ENCODE results near the gene QPCT. TPM values are rescaled to one million over a fixed set of nuclear protein-coding genes. Genes with fewer than 3 reads are reported as not detected.

QPCT gene
- total RNA-seq, 1 donor from 2014 or later: not detected

DNA sequence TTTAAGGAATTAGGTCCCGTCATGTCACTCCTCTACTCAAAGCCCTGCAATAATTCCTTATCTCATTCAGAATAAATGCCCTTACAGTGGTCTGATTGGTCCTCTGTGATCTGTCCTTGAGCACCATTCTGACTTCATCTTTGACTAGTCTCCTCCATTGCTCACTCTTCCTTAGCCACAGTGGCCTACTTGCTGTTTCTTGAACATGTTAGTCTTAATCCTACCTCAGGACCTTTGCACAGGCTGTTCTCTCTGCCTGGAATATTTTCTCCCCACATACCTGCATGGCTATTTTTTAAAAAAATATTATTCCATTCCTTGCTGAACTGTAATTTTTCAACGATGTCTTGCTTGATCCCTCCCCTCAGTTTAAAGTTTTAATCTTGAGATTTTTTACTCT lies 48.0 kb downstream of the QPCT start:
- TF ChIP-seq, protein P1, sequence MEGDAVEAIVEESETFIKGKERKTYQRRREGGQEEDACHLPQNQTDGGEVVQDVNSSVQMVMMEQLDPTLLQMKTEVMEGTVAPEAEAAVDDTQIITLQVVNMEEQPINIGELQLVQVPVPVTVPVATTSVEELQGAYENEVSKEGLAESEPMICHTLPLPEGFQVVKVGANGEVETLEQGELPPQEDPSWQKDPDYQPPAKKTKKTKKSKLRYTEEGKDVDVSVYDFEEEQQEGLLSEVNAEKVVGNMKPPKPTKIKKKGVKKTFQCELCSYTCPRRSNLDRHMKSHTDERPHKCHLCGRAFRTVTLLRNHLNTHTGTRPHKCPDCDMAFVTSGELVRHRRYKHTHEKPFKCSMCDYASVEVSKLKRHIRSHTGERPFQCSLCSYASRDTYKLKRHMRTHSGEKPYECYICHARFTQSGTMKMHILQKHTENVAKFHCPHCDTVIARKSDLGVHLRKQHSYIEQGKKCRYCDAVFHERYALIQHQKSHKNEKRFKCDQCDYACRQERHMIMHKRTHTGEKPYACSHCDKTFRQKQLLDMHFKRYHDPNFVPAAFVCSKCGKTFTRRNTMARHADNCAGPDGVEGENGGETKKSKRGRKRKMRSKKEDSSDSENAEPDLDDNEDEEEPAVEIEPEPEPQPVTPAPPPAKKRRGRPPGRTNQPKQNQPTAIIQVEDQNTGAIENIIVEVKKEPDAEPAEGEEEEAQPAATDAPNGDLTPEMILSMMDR (IDR thresholded peaks at IDR 0.05): no peak
- no peak for DNase-seq (ENCODE audit: extremely low spot score, unreplicated experiment)
- peaks cover 2% of the 10 kb centered on the region for H3K27me3 Mint-ChIP-seq (ENCODE audit: unreplicated experiment)
- peaks cover 16% of the 10 kb centered on the region for H3K4me1 Mint-ChIP-seq (ENCODE audit: unreplicated experiment)
- no peaks in the 10 kb centered on the region for H3K9me3 Mint-ChIP-seq (ENCODE audit: unreplicated experiment)
- H3K4me3 Mint-ChIP-seq (ENCODE audit: unreplicated experiment): no peak overlapping the region
- no peak overlapping the region for H3K27ac Mint-ChIP-seq (ENCODE audit: unreplicated experiment)
- H3K36me3 Mint-ChIP-seq (ENCODE audit: unreplicated experiment): no peaks in the 10 kb centered on the region

DNA sequence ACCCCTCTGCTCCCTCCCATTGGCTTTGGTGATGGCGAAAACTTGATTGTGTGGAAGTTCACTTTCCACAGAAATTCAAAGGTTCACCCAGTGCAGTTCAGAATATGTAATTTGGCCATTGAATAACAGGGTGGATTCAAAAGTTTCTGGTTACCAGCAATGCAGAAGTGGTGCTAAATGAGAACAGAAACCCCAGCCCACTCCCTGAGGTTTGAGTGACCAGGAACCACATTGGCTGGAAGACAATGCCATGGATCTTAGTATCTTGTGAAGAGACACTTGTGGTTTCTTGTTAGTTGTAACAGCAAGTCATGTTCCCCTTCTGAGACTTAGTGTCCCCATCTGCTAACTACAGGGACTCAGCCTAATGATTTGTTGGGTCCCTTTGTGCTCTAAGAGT lies 49.8 kb downstream of the QPCT start:
- no peaks in the 10 kb centered on the region for H3K9me3 Mint-ChIP-seq (ENCODE audit: unreplicated experiment)
- no peak for DNase-seq (ENCODE audit: extremely low spot score, unreplicated experiment)
- no peaks in the 10 kb centered on the region for H3K36me3 Mint-ChIP-seq (ENCODE audit: unreplicated experiment)
- H3K4me1 Mint-ChIP-seq (ENCODE audit: unreplicated experiment): peaks cover 16% of the 10 kb centered on the region
- H3K4me3 Mint-ChIP-seq (ENCODE audit: unreplicated experiment): no peak overlapping the region
- H3K27ac Mint-ChIP-seq (ENCODE audit: unreplicated experiment): no peak overlapping the region
- TF ChIP-seq, protein P1 (IDR thresholded peaks at IDR 0.05): no peak
- peaks cover 2% of the 10 kb centered on the region for H3K27me3 Mint-ChIP-seq (ENCODE audit: unreplicated experiment)

DNA sequence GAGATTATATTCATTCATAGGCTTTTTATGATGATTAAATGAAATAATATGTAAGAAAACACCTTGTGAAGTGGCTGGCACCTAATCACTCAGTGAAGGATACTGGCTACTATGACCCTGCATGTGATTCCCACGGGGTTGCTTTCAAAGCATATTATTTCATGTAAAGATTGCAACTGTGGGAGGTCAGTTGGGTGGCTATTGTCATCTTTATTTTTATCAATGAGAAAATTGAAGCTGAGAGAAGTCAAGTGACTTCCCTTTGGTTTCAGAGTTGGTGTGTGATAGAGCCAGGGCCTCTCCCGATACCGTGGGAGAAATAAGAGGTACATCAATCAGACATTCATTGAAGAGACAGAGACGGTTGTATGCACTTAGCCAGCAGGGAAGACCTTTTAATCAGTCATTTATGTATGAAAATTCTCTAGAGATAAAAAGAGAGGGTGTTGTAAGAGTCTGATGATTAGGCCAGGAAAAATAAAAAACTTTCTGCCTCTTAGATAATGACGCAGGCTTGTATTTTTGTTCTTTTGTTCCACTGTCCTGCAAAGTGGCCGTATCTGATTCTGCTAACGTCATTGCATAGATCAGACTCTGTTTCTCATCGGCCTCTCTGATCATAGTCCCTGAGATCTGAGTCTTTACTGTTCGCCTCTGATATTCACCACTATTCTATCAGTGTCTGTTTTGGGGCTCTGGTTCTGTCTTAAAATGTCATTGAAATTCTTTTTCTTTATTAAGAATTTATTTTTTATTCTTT lies 50.5 kb downstream of the QPCT start:
- Mint-ChIP-seq H3K27me3 (ENCODE audit: unreplicated experiment) (peaks cover 2% of the 10 kb centered on the region), H3K9me3 (ENCODE audit: unreplicated experiment) (no peaks in the 10 kb centered on the region), H3K4me1 (ENCODE audit: unreplicated experiment) (peaks cover 13% of the 10 kb centered on the region), H3K27ac (ENCODE audit: unreplicated experiment) (no peak overlapping the region), H3K4me3 (ENCODE audit: unreplicated experiment) (no peak overlapping the region), H3K36me3 (ENCODE audit: unreplicated experiment) (no peaks in the 10 kb centered on the region)
- DNase-seq (ENCODE audit: extremely low spot score, unreplicated experiment): no peak
- TF ChIP-seq, protein P1 (IDR thresholded peaks at IDR 0.05): no peak

DNA sequence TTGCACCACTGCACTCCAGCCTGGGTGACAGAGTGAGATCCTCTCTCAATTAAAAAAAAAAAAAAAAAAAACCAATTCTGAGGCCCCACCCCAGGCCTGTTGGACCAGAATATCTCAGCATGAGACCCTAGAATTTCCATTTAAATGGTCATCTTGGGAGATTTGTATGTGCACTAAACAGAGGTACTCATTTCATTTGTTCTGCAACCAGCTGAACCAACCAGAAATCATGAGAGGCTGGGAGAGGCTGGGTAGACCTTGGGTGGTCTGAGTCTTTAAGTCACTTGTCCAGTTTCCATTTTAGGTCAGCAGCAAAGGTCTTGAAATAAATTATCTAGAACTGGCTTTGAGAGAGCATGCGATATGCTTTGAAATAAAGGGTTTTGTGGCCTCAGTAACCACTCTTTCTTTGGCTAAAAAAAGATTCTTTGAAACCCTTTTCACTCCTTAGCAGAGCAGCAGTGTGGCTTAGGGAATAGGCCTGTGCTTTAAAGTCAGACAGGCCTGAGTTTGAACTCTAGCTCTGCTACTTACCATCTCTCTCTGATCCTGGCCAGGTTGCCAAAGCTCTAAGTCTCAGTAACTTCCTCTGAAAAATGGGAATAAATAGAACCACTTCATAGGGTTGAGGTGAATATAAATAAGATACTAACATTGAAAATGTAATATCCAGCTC lies 52.6 kb downstream of the QPCT start:
- Mint-ChIP-seq H3K4me3 (ENCODE audit: unreplicated experiment) (no peak overlapping the region), H3K36me3 (ENCODE audit: unreplicated experiment) (no peaks in the 10 kb centered on the region), H3K27ac (ENCODE audit: unreplicated experiment) (no peak overlapping the region), H3K9me3 (ENCODE audit: unreplicated experiment) (no peaks in the 10 kb centered on the region), H3K27me3 (ENCODE audit: unreplicated experiment) (peaks cover 2% of the 10 kb centered on the region), H3K4me1 (ENCODE audit: unreplicated experiment) (peaks cover 5% of the 10 kb centered on the region)
- DNase-seq (ENCODE audit: extremely low spot score, unreplicated experiment): no peak
- TF ChIP-seq, protein P1 (IDR thresholded peaks at IDR 0.05): no peak

DNA sequence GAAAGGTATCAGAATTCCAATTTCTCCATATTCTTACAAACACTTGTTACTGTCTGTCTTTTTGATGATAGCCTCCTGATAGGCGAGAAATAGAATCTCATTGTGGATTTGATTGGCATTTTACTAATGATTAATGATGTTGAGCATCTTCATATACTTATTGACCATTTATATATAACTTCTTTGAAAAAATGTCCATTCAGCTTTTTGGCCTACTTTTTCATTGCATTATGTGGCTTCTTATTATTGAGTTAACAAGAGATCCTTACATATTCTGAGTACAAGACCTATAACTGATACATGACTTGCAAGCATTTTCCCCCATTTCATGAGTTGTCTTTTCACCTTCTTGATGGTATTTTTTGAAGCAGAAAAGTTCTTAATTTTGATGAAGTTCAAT lies 54.6 kb downstream of the QPCT start:
- DNase-seq (ENCODE audit: extremely low spot score, unreplicated experiment): no peak
- Mint-ChIP-seq H3K36me3 (ENCODE audit: unreplicated experiment) (no peaks in the 10 kb centered on the region), H3K9me3 (ENCODE audit: unreplicated experiment) (no peaks in the 10 kb centered on the region), H3K27me3 (ENCODE audit: unreplicated experiment) (peaks cover 2% of the 10 kb centered on the region), H3K27ac (ENCODE audit: unreplicated experiment) (no peak overlapping the region), H3K4me1 (ENCODE audit: unreplicated experiment) (peaks cover 5% of the 10 kb centered on the region), H3K4me3 (ENCODE audit: unreplicated experiment) (no peak overlapping the region)
- TF ChIP-seq, protein P1 (IDR thresholded peaks at IDR 0.05): no peak

Data from osteocyte (in vitro differentiated cells).